PC-3 (cell line): ENCODE measurements around the gene PARP3.
"Not testable (repeated sequence)": the region's sequence is repeated elsewhere in the genome, so short reads cannot be mapped to it uniquely, and the experiment has no call there.

ENCODE experiments used
- CTCF ChIP-seq: fragments of 300-600 bp; sonication (generic); conservative IDR thresholded peaks from 2 replicates; pipeline ENCODE4 v1.5.1; 2017; ENCODE audit warnings: antibody characterized with exemption, low read depth, mild to moderate bottlenecking, low read length
- EZH2 ChIP-seq: fragments of 300-600 bp; sonication (generic); IDR thresholded peaks from one replicate; pipeline ENCODE4 v1.6.1; 2017; ENCODE audit warnings: antibody characterized with exemption, mild to moderate bottlenecking, low read length; ENCODE audit not compliant: unreplicated experiment

- not testable (repeated sequence) for TF ChIP-seq CTCF, EZH2
Observed at GRCh38 chr3:51902361-51902760, 39.8 kb upstream of the PARP3 start.
